Psoas muscle (tissue), 8 donors: ENCODE data around the gene F10. TPM values are rescaled to one million over a fixed set of nuclear protein-coding genes. Genes with fewer than 3 reads are reported as not detected.

Experiments used
- ATAC-seq, 4 donors: fragments of 200-7000 bp; cut with Tn5 transposase; one replicate each; pipeline ENCODE4 v1.9.1; 2020; ENCODE audit warnings: moderate library complexity in 3 of 4, mild to moderate bottlenecking in 2 of 4
- DNase-seq, 2 donors: peaks; one replicate each; pipeline ENCODE4 v3.0.0-alpha.2; 2020
- H3K27ac ChIP-seq: fragments of 200-600 bp; one replicate; pipeline ENCODE4 v1.8.0; 2022
- H3K27me3 ChIP-seq, 3 donors: fragments of 200-600 bp in 1 of 3; one replicate each; pipeline versions ENCODE4 v1.6.1 to v1.8.0; 2013 to 2022; ENCODE audit warnings: low read length in 2 of 3, mild to moderate bottlenecking in 2 of 3, moderate library complexity in 1 of 3; ENCODE audit not compliant: insufficient read depth in 3 of 3
- H3K36me3 ChIP-seq, 2 donors: fragments of 200-600 bp in 1 of 2; one replicate each; pipeline versions ENCODE4 v1.6.1 to v1.8.0; 2013 to 2022; ENCODE audit warnings: low read depth in 1 of 2, mild to moderate bottlenecking in 1 of 2, moderate library complexity in 1 of 2; ENCODE audit not compliant: insufficient read depth in 1 of 2
- H3K4me1 ChIP-seq: fragments of 200-600 bp; one replicate; pipeline ENCODE4 v1.8.0; 2022
- H3K4me3 ChIP-seq: fragments of 200-600 bp; one replicate; pipeline ENCODE4 v1.8.0; 2022; ENCODE audit warnings: mild to moderate bottlenecking
- H3K9me3 ChIP-seq: fragments of 200-600 bp; one replicate; pipeline ENCODE4 v1.8.0; 2022
- CTCF ChIP-seq: fragments of 200-600 bp; IDR thresholded peaks from one replicate; pipeline ENCODE4 v1.8.0; 2022; ENCODE audit warnings: antibody characterized with exemption
- WGBS, 3 donors: extraction: QIAGEN DNeasy Blood & Tissue Kit; methylation state at CpG; one replicate each; pipeline versions ENCODE4 v1.1.6 to v1.1.7; 2013; 5-methylcytosine and 5-hydroxymethylcytosine counted together
- intact Hi-C, 2 donors: fragments of 100-400 bp; cut with DNase I; formaldehyde crosslinking; loops; one replicate each; pipeline versions ENCODE4 v1.11.0 to v1.14.2; 2022
- polyA plus RNA-seq, 3 donors: library from polyadenylated mRNA; stranded (reverse); fragments of 200-250 nt; gene quantifications; one replicate each; pipeline ENCODE4 v1.2.3, GENCODE V29; 2013
- total RNA-seq, 4 donors: library from RNA; stranded (reverse); fragmentation: NEBNext Ultra II Directional in 2 of 4; extraction: Animal tissue kit (Norgen Biotek cat#: 25700) in 2 of 4; gene quantifications; one replicate each; pipeline versions ENCODE4 v1.2.1 to v1.2.4, GENCODE V29; 2021 to 2023
- donor health status: healthy with polysubstance abuse.
- donor health status: DM: no; HTN: no; CAD: no; lungs with moderate emphysema.
- donor health status: Bipolar disorder and iron deficiency.
- donor health status: healthy.
- donor health status: DM: yes; HTN: yes; CAD: no.
- donor health status: DM: no; HTN: no; CAD: no.
- donor health status: DM: no; HTN: no; CAD: no.
- donor health status: DM: yes; HTN: yes; CAD: no.

Gene F10
- total and polyA plus RNA-seq, 7 donors = 0.63 to 4.9 (median 1.5) TPM

- H3K4me3 ChIP-seq = no peak overlapping the region
- ATAC-seq = no peak
- DNase-seq = no peak
- no peaks in the 10 kb centered on the region for H3K27me3 ChIP-seq
- no peak for TF ChIP-seq CTCF
- peaks cover 11 to 95% of the 10 kb centered on the region in 2 donors for H3K36me3 ChIP-seq
- intact Hi-C loops = no loop called here
- no peaks in the 10 kb centered on the region for H3K9me3 ChIP-seq
- WGBS, 3 donors = 67 to 77% (median 69%) methylated on average over 4 of the region's 4 CpGs
- H3K27ac ChIP-seq = no peak overlapping the region
- no peaks in the 10 kb centered on the region for H3K4me1 ChIP-seq
Measured at GRCh38 chr13:113192279-113192678, 69.7 kb downstream of the F10 start.

GRCh38 chr13:113192902-113193301 lies 70.3 kb downstream of the F10 start:
- intact Hi-C loops = no loop called here
- no peak for DNase-seq
- Histone ChIP-seq H3K36me3 (peaks cover 11 to 97% of the 10 kb centered on the region in 2 donors), H3K27ac (no peak overlapping the region), H3K4me1 (no peaks in the 10 kb centered on the region), H3K9me3 (no peaks in the 10 kb centered on the region), H3K27me3 (no peaks in the 10 kb centered on the region), H3K4me3 (no peak overlapping the region)
- no peak for TF ChIP-seq CTCF
- WGBS, 3 donors = 97 to 99% (median 98%) methylated on average over 2 of the region's 2 CpGs
- ATAC-seq = no peak

- H3K27ac ChIP-seq = no peak overlapping the region
- H3K4me3 ChIP-seq = no peak overlapping the region
- no peak for TF ChIP-seq CTCF
- no peaks in the 10 kb centered on the region for H3K27me3 ChIP-seq
- no peaks in the 10 kb centered on the region for H3K9me3 ChIP-seq
- H3K4me1 ChIP-seq = no peaks in the 10 kb centered on the region
- no peak for ATAC-seq
- 83 to 89% (median 87%) methylated on average over 6 of the region's 6 CpGs for WGBS, 3 donors
- DNase-seq = no peak
- intact Hi-C loops = no loop called here
- H3K36me3 ChIP-seq = peaks cover 13 to 99% of the 10 kb centered on the region in 2 donors
Measured at GRCh38 chr13:113195360-113195759, 72.8 kb downstream of the F10 start.

GRCh38 chr13:113196970-113197737 lies 74.6 kb downstream of the F10 start:
- TF ChIP-seq CTCF = no peak
- no peaks in the 10 kb centered on the region for H3K9me3 ChIP-seq
- H3K4me3 ChIP-seq = no peak overlapping the region
- peak overlapping the region; percentile 17 for H3K27ac ChIP-seq
- DNase-seq = no peak
- H3K4me1 ChIP-seq = no peaks in the 10 kb centered on the region
- 45 to 59% (median 52%) methylated on average over 9 of the region's 9 CpGs for WGBS, 3 donors
- ATAC-seq = peak in 3 of 4 donors; percentile 63 to 70 (median 69)
- no peaks in the 10 kb centered on the region for H3K27me3 ChIP-seq
- intact Hi-C loops = no loop called here
- H3K36me3 ChIP-seq = peaks cover 12 to 85% of the 10 kb centered on the region in 2 donors

Other genes starting within 250 kb of the F10 start
- 10 to 100 TPM; 14.3 to 40.5 (median 23.3) TPM for gene MCF2L, start 153.6 kb upstream of the F10 start, total RNA-seq
- gene MCF2L, start 153.6 kb upstream of the F10 start, polyA plus RNA-seq = 10 to 100 TPM in 2 of 3 donors, 1 to 10 TPM in 1; 9.1 to 22.0 (median 18.7) TPM
- gene F7, start 17.0 kb upstream of the F10 start, total RNA-seq = under 1 TPM in 2 of 4 donors, not detected in 2; 0.10 to 0.20 TPM
- under 1 TPM in 1 of 3 donors, not detected in 2; 0.08 TPM for gene F7, start 17.0 kb upstream of the F10 start, polyA plus RNA-seq
- gene PROZ, start 35.8 kb downstream of the F10 start, total RNA-seq = not detected
- gene PROZ, start 35.8 kb downstream of the F10 start, polyA plus RNA-seq = not detected
- 10 to 100 TPM; 22.5 to 37.1 (median 26.4) TPM for gene PCID2, start 85.9 kb downstream of the F10 start, total RNA-seq
- gene PCID2, start 85.9 kb downstream of the F10 start, polyA plus RNA-seq = 10 to 100 TPM; 19.9 to 28.2 (median 26.6) TPM
- 100 to 1,000 TPM; 123 to 152 (median 137) TPM for gene CUL4A, start 86.8 kb downstream of the F10 start, total RNA-seq
- 100 to 1,000 TPM in 1 of 3 donors, 10 to 100 TPM in 2; 75.4 to 180 (median 86.6) TPM for gene CUL4A, start 86.8 kb downstream of the F10 start, polyA plus RNA-seq
- 10 to 100 TPM; 53.7 to 71.5 (median 67.8) TPM for gene LAMP1, start 174.4 kb downstream of the F10 start, total RNA-seq
- 10 to 100 TPM; 35.7 to 67.5 (median 60.1) TPM for gene LAMP1, start 174.4 kb downstream of the F10 start, polyA plus RNA-seq
- 1 to 10 TPM; 1.5 to 4.5 (median 3.7) TPM for gene GRTP1, start 241.3 kb downstream of the F10 start, total RNA-seq
- gene GRTP1, start 241.3 kb downstream of the F10 start, polyA plus RNA-seq = 1 to 10 TPM; 4.3 to 4.7 (median 4.4) TPM